A673 (cell line): Measurements from ENCODE around the gene BET1. TPM values are rescaled to one million over a fixed set of nuclear protein-coding genes. Genes with fewer than 3 reads are reported as not detected.

Experiments used
- BruUV-seq: library from RNA; stranded (reverse); fragments of 400-500 nt; replicated peaks from 2 replicates; lab custom pipeline; 2021; lab: Mats Ljungman, UMichigan
- CTCF ChIA-PET: fragments of 300-600 bp; sonication (Branson Sonifier 250); formaldehyde crosslinking; loops from one replicate; lab custom pipeline; 2022; ENCODE audit warnings: antibody characterized with exemption; lab: Charles Lee
- POLR2A ChIA-PET: fragments of 300-600 bp; sonication (Branson Sonifier 250); formaldehyde crosslinking; loops from one replicate; lab custom pipeline; 2022; ENCODE audit warnings: antibody characterized with exemption; ENCODE audit not compliant: low non-redundant PET; lab: Charles Lee
- DNase-seq: peaks from one replicate; pipeline ENCODE4 v3.0.0-alpha.2; 2015; ENCODE audit warnings: low spot score
- H3K27ac ChIP-seq: fragments of 200-600 bp; sonication (generic); 2 replicates; pipeline ENCODE4 v1.5.1; 2016; ENCODE audit warnings: mixed run types, low read depth, mild to moderate bottlenecking, mixed read lengths, antibody characterized with exemption, low read length; ENCODE audit not compliant: poor library complexity, severe bottlenecking
- H3K27me3 ChIP-seq: fragments of 200-600 bp; sonication (generic); replicated peaks from 2 replicates; pipeline ENCODE4 v1.6.1; 2017; ENCODE audit warnings: mixed run types, low read depth, mild to moderate bottlenecking, mixed read lengths, antibody characterized with exemption, low read length; ENCODE audit not compliant: insufficient read depth, poor library complexity
- H3K36me3 ChIP-seq: fragments of 200-600 bp; sonication (generic); 2 replicates; pipeline ENCODE4 v1.6.1; 2016; ENCODE audit warnings: mixed run types, mild to moderate bottlenecking, mixed read lengths, antibody characterized with exemption, low read length; ENCODE audit not compliant: insufficient read depth, poor library complexity, severe bottlenecking
- H3K4me1 ChIP-seq: fragments of 200-600 bp; sonication (generic); 2 replicates; pipeline ENCODE4 v1.6.1; 2017; ENCODE audit warnings: mixed run types, mild to moderate bottlenecking, mixed read lengths, antibody characterized with exemption, low read length; ENCODE audit not compliant: insufficient read depth, poor library complexity, severe bottlenecking
- H3K4me3 ChIP-seq: fragments of 200-600 bp; sonication (generic); 2 replicates; pipeline ENCODE4 v1.5.1; 2016; ENCODE audit warnings: low read depth, mixed run types, mild to moderate bottlenecking, mixed read lengths, low read length; ENCODE audit not compliant: poor library complexity, severe bottlenecking
- H3K9me3 ChIP-seq: fragments of 200-600 bp; sonication (generic); 2 replicates; pipeline ENCODE4 v1.6.1; 2016; ENCODE audit warnings: mixed run types, low read depth, mild to moderate bottlenecking, mixed read lengths, antibody characterized with exemption, low read length; ENCODE audit not compliant: poor library complexity, severe bottlenecking
- CTCF ChIP-seq: fragments of 300-800, 200-600 bp; sonication (generic); conservative IDR thresholded peaks from 2 replicates; pipeline ENCODE4 v1.5.1; 2017; ENCODE audit warnings: low read depth, mild to moderate bottlenecking, antibody characterized with exemption, low read length, moderate library complexity, mixed read lengths
- EZH2 ChIP-seq: fragments of 200-600 bp; sonication (generic); IDR thresholded peaks from 2 replicates; pipeline ENCODE4 v1.6.1; 2017; ENCODE audit warnings: borderline replicate concordance, low read depth, mild to moderate bottlenecking, mixed read lengths, antibody characterized with exemption, low read length; ENCODE audit not compliant: poor library complexity, severe bottlenecking
- intact Hi-C: fragments of 100-400 bp; cut with micrococcal nuclease; formaldehyde crosslinking; loops from one replicate; pipeline ENCODE4 v1.10.0; 2022; ENCODE audit not compliant: unreplicated experiment
- total RNA-seq: library from RNA; stranded (reverse); gene quantifications from 2 replicates; pipeline ENCODE4 v1.2.3, GENCODE V29; 2021

The BET1 gene
- total RNA-seq, 1 experiment from 2014 or later: 19.2 TPM

GRCh38 chr7:93957767-93958166 lies 46.4 kb downstream of the BET1 start:
- intact Hi-C loops: no loop called here
- Histone ChIP-seq H3K36me3 (no peaks in the 10 kb centered on the region), H3K27ac (no peak overlapping the region), H3K27me3 (no peaks in the 10 kb centered on the region), H3K4me3 (no peak overlapping the region), H3K4me1 (peaks cover 6% of the 10 kb centered on the region), H3K9me3 (no peaks in the 10 kb centered on the region)
- CTCF ChIA-PET: no interaction called here
- BruUV-seq: no TSS peak
- no peak for DNase-seq
- POLR2A ChIA-PET: no interaction called here
- TF ChIP-seq CTCF: no peak
- no peak for TF ChIP-seq EZH2

DNA sequence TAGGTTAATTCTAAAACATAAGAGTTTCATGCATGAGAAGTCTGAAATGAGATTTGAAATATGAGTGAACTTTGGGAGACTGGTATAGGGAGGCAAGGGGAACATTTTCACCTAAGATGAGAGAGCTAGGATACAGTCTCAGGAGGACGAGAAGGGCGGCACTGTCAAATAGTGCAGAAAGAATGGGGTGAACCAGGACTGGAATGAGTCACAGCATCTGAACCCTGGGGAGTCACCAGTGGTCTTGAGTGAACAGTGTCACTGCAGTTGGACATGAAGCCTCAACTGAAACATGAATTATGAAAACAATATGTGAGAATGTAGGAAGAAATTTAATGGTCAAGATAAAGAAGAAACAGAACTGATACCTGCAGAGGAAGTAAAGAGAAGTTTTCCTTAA lies 48.9 kb downstream of the BET1 start:
- intact Hi-C loops: loop anchor here (2.0 kb wide), 1 partner anchor 63 kb away; no protein-coding TSS in a partner anchor
- no peak for TF ChIP-seq EZH2
- no peak for TF ChIP-seq CTCF
- Histone ChIP-seq H3K4me1 (peaks cover 6% of the 10 kb centered on the region), H3K4me3 (no peak overlapping the region), H3K9me3 (no peaks in the 10 kb centered on the region), H3K27ac (no peak overlapping the region), H3K27me3 (no peaks in the 10 kb centered on the region), H3K36me3 (no peaks in the 10 kb centered on the region)
- DNase-seq: no peak
- ChIA-PET POLR2A (no interaction called here), CTCF (no interaction called here)
- no TSS peak for BruUV-seq

DNA sequence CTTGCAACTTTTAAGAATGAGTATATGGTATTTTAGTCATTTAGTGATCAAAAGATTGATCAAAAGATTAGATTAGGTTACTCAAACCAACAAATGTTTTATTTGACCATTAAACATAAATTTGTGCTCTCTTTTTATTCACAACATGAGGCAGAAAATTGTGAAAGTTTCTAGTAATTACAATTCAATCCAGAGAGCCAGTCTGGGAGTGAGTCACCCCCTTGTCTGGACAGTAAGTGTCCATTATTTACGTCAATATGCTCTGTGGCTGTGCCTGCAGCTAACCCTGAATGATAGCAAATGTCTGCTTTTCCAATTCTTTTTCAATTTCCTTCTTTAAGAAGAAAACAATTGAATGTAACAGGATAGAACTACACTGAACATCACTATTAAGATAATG lies 54.7 kb downstream of the BET1 start:
- POLR2A ChIA-PET: no interaction called here
- DNase-seq: peak; percentile 12

More for the DNA sequence above, 54.7 kb downstream of the BET1 start:
- H3K4me3 ChIP-seq: no peak overlapping the region
- no peaks in the 10 kb centered on the region for H3K9me3 ChIP-seq
- BruUV-seq: no TSS peak
- no peaks in the 10 kb centered on the region for H3K36me3 ChIP-seq
- intact Hi-C loops: no loop called here
- no peak overlapping the region for H3K27ac ChIP-seq
- H3K4me1 ChIP-seq: no peaks in the 10 kb centered on the region
- no peaks in the 10 kb centered on the region for H3K27me3 ChIP-seq
- TF ChIP-seq CTCF (no peak), EZH2 (no peak)
- CTCF ChIA-PET: no interaction called here
